ENCODE data around the gene SLC39A6.

DNA sequence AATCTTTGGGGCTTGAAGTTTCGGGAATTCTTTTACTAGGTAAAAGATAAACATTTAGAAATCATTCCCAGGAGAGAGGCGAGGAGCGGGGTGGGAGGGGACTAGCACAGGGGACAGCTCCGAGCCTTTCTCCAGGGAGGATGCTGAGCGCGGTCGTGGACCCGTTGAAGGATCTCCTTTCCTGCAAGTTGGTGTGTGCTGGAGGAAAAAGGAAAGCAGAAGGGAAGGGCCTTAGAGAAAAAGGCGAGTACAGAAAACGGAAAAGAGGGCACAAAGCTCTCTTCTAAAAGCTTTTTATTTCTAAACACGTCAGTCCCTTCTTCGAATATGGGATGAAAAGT is 640 bp downstream of the SLC39A6 start:
- no peak for TF ChIP-seq POLR2A (IDR thresholded peaks at IDR 0.05; ENCODE audit: low read depth, low read length)
- TF ChIP-seq, protein P1, sequence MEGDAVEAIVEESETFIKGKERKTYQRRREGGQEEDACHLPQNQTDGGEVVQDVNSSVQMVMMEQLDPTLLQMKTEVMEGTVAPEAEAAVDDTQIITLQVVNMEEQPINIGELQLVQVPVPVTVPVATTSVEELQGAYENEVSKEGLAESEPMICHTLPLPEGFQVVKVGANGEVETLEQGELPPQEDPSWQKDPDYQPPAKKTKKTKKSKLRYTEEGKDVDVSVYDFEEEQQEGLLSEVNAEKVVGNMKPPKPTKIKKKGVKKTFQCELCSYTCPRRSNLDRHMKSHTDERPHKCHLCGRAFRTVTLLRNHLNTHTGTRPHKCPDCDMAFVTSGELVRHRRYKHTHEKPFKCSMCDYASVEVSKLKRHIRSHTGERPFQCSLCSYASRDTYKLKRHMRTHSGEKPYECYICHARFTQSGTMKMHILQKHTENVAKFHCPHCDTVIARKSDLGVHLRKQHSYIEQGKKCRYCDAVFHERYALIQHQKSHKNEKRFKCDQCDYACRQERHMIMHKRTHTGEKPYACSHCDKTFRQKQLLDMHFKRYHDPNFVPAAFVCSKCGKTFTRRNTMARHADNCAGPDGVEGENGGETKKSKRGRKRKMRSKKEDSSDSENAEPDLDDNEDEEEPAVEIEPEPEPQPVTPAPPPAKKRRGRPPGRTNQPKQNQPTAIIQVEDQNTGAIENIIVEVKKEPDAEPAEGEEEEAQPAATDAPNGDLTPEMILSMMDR (IDR thresholded peaks at IDR 0.05; ENCODE audit: extremely low read depth in 1 of 2, insufficient read depth in 1 of 2, low read depth in 1 of 2, low read length in 2 of 2), result no peak
- TF ChIP-seq POLR2AphosphoS5 (IDR thresholded peaks at IDR 0.05; ENCODE audit: insufficient read depth, low read depth, low read length), result no peak
